Caki2 (cell line): Measurements from ENCODE around the gene HGS. TPM values are rescaled to one million over a fixed set of nuclear protein-coding genes. Genes with fewer than 3 reads are reported as not detected.
A peak's percentile ranks its signal among the peaks of the same experiment; 100 is the strongest.
"Not testable (repeated sequence)": the region's sequence is repeated elsewhere in the genome, so short reads cannot be mapped to it uniquely, and the experiment has no call there.

Experiments used
- DNase-seq: peaks from one replicate; pipeline ENCODE4 v3.0.0-alpha.2; 2015; ENCODE audit warnings: low read depth
- in situ Hi-C: cut with HindIII; loops from 2 replicates; pipeline ENCODE4 v1.10.0; 2016; ENCODE audit warnings: low sequenced_read_pairs, low pct_unique_long_range_greater_than_20kb, mixed read lengths
- total RNA-seq: library from RNA; depleted of rRNA; stranded (reverse); fragments of >200 nt; shearing (Covaris generic); gene quantifications from 2 replicates; pipeline ENCODE4 v1.2.3, GENCODE V29; 2014; ENCODE audit warnings: low replicate concordance; rRNA removed

HGS gene
- total RNA-seq, 1 experiment from 2014 or later = 87.1 TPM

DNA sequence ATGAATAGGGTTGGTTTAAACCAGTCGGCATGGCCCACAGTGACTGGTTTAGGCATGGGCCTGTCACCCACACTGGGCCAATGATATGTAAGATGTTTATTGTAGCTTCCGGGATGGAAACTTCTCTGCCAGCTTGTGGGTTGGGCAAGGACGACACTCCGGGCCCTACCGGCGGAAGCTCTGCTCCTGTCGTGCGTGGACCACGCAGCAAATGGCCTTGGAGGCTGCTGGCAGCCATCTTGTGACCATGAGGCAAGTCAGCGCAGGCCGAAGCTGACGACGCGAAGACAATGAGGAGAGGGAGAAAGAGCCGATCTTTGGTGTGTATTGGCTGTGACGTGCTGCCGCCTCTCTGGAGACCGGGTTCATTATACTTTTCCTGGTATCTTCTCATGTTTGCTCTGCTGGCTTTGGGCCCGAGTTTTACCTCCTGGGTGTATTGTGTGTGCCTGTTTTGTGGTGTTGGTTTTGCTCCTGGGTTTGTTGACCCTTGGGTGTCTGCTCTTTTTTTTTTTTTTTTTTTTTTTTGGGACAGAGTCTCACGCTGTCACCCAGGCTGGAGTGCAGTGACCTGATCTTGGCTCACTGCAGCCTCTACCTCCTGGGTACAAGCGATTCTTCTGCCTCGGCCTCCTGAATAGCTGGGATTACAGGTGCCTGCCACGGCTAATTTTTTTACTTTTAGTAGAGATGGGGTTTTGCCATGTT is 43.7 kb downstream of the HGS start:
- no peak for DNase-seq
- in situ Hi-C loops = no loop called here

DNA sequence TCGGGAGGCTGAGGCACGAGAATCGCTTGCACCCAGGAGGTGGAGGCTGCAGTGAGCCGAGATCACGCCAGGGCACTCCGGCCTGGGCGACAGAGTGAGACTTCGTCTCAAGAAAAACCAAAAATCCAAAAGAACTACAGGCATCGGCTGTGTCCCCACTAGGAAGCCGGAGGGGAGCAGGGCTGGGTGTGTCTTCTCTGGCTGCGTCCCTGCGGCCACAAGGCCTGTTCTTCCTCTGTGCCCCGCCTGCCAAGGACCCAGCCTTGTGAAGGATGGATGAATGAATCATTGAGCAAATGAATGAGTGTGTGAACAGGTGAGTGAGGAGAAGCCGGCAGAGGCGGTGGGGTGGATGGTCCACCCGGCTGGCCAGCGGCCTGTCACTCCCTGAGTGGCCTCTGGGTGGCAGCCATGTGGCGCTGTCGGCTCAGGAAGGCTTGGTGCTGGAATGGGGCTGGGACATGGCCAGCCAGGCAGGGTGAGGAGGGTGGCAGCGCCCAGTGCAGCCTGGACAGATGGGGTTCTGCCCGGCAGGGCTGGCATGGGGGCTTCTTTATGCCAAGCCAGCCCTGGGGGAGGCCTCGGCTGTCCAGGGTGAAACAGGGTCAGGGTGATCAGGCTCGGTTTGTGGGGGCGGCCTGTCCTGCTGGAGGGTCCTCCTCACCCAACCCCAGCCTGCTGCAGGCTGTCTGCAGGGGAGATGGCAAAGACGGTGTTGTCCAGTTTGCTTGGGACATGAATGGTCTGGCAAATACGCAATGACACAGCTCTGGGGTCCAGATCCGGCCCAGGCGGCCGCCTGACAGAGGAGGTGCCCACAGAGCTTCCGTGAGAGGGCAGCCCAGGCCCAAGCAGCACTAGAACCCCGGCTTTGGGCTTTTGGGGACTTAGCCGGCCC is 49.9 kb downstream of the HGS start:
- peak; percentile 80 for DNase-seq
- in situ Hi-C loops = no loop called here

DNA sequence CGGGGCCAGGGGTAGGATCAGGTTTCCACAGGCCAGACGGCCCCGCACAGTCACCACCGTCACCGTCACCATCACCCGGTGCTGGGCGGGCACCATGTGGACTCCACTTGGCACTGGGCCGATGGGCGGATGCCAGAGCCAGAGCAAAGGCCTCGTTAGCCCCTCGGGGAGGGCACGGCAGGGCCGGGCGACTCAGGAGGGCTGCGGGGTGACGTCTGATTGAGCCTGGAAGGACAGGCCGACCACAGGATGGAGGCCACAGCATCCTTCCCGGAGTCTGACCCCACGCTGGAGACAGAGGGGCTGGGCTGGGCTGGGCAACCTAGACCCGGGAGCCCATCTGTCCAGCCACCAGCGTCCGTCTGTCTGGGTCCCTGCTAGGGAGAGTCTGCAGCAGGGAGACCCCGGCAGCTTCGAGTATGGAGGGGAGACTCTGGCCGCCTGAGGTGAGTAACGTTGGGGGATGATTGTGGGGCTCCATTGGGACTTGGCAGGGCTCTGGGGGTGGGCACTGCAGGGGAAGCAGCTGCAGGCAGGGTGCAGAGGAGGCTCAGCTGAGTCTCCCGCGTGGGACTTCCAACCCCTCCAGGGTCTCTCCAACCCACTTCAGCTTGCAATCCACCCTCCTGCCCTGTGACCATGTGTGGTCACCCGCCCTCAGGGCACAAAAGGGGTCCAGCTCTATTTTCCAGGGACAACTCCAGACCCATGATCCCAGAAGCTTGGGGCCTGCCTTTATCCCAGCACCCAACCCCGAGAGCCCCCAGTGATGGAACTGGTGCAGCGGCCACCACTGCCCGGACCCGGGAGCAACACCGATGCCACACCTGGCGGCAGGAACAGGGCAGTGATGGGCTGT is 50.8 kb downstream of the HGS start:
- peak; percentile 66 for DNase-seq
- in situ Hi-C loops = no loop called here

DNA sequence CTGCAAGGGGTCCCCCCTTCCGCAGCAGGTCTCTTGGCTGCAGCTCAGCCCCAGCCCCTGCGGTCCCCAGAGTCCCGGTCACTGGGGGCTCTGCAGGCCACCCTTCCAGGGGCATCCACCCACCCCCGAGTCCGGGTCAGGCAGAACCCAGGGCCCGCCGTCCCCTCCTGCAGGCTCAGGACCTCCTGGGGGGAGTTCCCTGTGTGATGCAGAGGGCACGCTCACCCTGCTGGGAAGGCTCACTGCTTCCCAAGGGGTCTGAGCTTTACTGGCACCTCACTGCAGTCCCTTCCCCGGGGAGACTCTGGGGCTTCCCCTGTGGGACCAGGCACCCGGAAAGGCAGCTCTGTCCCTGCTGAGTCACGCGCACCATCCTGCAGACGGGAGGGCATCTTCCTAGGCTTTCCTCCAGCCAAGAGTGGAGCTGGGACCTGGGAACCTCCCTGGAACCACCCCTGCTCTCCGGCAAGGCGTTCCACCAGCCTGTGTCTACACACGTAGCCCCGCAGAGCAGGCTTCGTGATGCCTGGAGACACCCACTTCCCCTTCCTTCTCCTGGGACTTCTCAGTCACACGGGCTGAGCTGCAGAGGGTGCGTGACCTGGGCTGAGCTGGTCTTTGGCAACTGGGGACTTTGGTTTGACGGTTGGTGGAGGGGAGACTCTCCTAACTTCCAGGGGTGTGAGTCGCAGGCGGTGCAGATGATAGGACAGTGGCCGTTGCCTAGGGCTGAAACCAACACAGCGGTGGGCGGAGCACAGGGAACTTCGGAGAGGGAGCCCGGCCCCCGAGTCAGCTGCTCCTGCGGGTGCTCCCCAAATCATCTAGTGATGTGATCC is 51.7 kb downstream of the HGS start:
- in situ Hi-C loops = no loop called here
- peak; percentile 88 for DNase-seq

DNA sequence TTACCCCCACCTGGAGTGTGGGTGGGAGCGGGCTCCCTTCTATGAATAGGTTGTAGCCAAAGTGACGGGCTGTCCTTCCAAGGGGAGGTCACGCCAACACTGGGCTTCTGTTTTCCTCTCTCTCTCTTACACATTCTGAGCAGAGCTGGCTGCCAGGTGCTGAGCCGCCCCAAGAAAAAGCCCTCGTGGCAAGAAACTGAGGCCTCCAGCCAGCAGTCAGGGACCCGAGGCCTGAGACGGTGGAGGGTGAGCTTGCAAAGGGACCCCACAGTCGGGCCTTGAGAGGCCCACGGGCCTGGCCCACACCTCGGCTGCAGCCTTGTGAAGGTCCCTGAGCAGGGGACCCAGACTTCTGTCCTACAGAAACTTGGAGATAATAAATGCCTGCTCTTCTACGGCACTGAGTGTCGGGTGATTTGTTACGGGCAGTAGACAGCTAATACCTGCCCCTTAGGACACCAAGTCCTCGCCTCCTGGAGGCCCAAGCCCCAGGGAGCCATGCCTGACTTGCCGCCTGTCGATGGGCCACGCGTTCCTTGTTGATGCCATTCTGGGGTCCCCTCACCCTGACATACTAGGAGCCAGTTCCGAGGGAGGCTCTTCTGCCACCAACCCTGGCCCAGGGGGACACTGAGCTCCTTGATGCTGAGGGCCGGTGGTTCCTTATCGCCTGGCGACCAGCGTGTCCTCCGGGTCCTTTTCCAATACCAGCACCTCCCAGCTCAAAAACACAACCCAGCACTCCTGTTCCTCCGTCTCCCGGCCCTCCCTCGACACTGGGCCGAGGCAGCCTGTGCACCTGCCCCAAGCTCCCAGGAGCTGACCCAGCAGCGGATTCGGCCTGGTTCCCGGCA is 54.4 kb downstream of the HGS start:
- no peak for DNase-seq
- in situ Hi-C loops = no loop called here

DNA sequence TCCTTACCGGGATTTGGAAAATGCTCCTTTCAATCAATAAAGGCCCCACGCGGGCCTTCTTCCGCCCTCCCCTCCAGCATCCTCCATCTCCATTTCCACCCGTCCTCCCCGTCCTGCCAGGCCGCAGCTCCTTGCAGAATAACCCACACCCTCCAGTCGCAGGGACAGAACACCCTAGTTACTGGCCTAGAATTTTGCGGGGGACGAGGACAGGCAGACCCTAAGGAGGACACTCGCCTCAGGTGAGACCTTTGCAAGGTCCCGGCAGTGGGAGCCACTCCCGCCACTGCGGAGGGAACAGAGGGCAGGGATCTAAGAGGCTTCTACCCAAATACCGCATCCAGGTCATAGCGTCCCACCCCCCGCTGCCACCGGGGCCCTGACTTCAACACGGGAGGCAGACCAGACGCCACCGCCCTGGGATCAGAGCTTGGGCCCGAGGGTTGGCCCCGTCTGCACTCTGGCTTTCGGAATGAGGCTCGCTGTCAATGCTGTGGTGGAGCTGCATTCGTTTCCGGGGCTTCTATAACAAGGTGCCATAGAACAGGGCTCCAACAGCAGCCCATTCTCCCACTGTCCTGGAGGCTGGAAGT is 55.1 kb downstream of the HGS start:
- in situ Hi-C loops = no loop called here
- DNase-seq = no peak

DNA sequence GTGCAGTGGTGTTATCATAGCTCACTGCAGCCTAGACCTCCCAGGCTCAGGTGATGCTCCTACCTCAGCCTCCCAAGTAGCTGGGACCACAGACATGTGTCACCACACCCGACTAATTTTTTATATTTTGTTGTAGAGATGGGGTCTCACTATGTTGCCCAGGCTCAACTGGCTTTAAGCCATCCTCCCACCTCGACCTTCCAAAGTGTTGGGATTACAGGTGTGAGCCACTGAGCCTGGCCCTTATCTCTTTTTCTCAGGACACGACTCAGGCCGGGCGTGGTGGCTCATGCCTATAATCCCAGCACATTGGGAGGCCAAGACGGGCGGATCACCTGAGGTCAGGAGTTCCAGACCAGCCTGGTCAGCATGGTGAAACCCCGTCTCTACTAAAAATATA is 55.8 kb downstream of the HGS start:
- DNase-seq, in situ Hi-C loops: not testable (repeated sequence)

DNA sequence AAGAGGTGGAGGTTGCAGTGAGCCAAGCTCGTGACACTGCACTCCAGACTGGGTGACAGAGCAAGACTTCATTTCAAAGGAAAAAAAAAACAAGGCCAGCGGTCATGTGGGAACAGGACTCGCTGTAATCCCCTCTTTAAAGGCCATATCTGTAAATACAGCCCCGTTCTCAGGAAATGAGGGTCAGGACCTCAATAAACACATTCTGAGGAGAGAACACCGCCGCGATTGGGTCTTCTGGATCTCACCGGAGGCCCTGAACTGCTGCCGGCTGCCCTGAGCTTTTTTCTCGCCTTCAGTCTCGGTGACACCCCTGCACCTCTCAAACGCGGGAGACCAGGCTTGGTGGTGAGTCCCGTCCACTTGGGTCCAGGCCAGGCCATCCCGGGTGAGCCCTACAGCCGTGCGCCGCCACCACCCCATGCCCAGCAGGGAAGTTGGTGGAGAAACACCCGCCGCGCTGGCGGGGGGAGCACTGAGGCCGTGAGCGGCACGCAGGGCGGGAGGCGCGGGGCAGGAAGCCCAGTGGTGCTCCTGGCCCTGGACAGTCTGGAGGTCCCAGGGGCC is 56.7 kb downstream of the HGS start:
- no peak for DNase-seq

DNA sequence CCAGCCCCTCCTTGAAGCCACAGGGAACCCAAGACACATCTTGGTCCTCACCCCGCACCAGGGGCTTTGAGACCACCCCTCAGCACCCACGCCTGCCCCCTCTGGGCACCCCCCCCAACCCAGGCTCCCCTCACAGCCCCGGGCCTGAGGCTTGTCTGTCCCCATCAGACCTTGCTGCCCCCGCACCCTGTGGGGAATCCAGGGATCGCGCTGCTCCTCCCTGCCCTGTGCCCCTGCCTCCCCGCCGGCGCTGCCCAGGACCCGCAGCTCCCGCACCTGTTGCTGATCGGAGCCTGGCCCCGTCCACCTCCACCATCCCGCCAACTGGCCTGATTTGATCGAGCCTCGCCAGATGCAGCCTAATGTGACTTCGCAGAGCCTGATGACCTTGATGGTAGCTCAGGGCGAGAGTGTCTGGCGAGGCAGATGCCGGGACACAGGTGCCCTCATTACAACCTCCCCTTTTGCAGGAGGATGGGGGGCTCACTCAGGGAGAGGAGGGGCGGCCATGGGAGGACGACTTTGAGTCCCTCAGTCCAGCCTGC is 57.3 kb downstream of the HGS start:
- in situ Hi-C loops = no loop called here
- no peak for DNase-seq

More for the DNA sequence above, 56.7 kb downstream of the HGS start:
- in situ Hi-C loops = no loop called here

DNA sequence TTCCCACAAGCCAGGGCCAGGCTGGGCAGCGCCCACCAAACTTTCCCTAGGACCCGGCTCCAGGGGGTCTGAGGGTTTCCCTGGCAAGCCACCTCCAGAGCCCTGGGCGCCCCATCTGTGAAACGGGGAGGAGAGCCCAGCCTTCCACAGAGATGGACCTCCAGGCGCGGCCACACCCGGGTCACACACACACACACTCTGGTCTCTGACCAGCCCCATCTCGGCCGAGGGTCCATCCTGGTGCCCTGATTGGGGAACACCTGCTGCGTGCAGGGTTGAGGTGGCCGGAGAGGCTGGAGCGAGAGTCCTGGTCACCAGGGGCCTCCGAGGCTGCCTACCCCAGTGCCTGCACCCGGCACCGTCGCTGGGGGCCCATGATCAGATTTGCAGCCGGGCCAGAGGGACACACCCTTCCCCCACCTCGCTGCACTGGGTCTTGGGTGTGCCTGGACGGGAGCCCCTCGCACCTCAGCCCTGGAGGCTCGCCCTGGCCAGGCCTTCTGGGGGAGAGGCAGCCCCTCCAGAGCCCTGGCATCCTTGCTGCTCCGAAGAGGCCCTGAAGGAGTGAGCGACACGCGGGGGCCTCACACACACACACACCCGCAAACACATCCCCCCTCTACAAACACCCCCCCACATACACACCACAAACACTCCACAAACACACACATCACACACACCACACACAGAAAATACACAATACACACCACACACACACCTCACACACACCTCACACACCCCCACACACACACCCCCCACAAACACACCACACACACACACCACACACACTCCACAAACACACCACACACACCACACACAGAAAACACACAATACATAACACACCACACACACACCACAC is 58.0 kb downstream of the HGS start:
- in situ Hi-C loops = no loop called here
- no peak for DNase-seq

Other genes with a start within 250 kb of the HGS start
- gene ACTG1, start 171.2 kb upstream of the HGS start, total RNA-seq = 3,719 and 3,770 TPM in 2 replicates
- gene FSCN2, start 155.6 kb upstream of the HGS start, total RNA-seq = 0.37 and 1.6 TPM in 2 replicates
- gene FAAP100, start 131.7 kb upstream of the HGS start, total RNA-seq = 40.5 and 41.5 TPM in 2 replicates
- 79.9 and 88.1 TPM in 2 replicates for gene NPLOC4, start 46.9 kb upstream of the HGS start, total RNA-seq
- 9.6 and 18.9 TPM in 2 replicates for gene TSPAN10, start 46.8 kb upstream of the HGS start, total RNA-seq
- gene PDE6G, start 27.5 kb upstream of the HGS start, total RNA-seq = 1.4 TPM in 1 of 2 replicates, not detected in the other
- 76.2 and 103 TPM in 2 replicates for gene OXLD1, start 17.4 kb upstream of the HGS start, total RNA-seq
- gene CCDC137, start 17.3 kb upstream of the HGS start, total RNA-seq = 33.8 and 39.2 TPM in 2 replicates
- 75.3 and 89.9 TPM in 2 replicates for gene ARL16, start 214 bp upstream of the HGS start, total RNA-seq
- gene MRPL12, start 19.4 kb downstream of the HGS start, total RNA-seq = 185 and 238 TPM in 2 replicates
- 93.2 and 105 TPM in 2 replicates for gene SLC25A10, start 28.3 kb downstream of the HGS start, total RNA-seq
- gene GCGR, start 120.1 kb downstream of the HGS start, total RNA-seq = not detected in 2 replicates
- 24.7 and 30.9 TPM in 2 replicates for gene MCRIP1, start 149.3 kb downstream of the HGS start, total RNA-seq
- gene PPP1R27, start 151.0 kb downstream of the HGS start, total RNA-seq = not detected in 2 replicates
- 653 and 796 TPM in 2 replicates for gene P4HB, start 176.5 kb downstream of the HGS start, total RNA-seq
- 117 and 146 TPM in 2 replicates for gene ARHGDIA, start 187.3 kb downstream of the HGS start, total RNA-seq
- gene ALYREF, start 207.6 kb downstream of the HGS start, total RNA-seq = 279 and 312 TPM in 2 replicates
- gene ANAPC11, start 207.7 kb downstream of the HGS start, total RNA-seq = 220 and 309 TPM in 2 replicates
- 0.07 and 5.4 TPM in 2 replicates for gene NPB, start 218.2 kb downstream of the HGS start, total RNA-seq
- gene PCYT2, start 227.4 kb downstream of the HGS start, total RNA-seq = 26.2 and 59.9 TPM in 2 replicates
- gene SIRT7, start 234.2 kb downstream of the HGS start, total RNA-seq = 46.1 and 67.8 TPM in 2 replicates
- gene MAFG, start 243.7 kb downstream of the HGS start, total RNA-seq = 45.2 and 67.3 TPM in 2 replicates